K562 (cell line): Measurements from ENCODE around the gene TXNRD2. TPM values are rescaled to one million over a fixed set of nuclear protein-coding genes. Genes with fewer than 3 reads are reported as not detected.

Source experiments
- DNMT1 ChIP-seq: fragments of 450-650 bp; IDR thresholded peaks from 2 replicates; pipeline ENCODE4 v1.6.1; 2016; ENCODE audit warnings: antibody characterized with exemption, mild to moderate bottlenecking
- E2F3 ChIP-seq: fragments of 250-450 bp; sonication (Bioruptor Pico); IDR thresholded peaks from 2 replicates; pipeline ENCODE4 v1.4.0; 2020; ENCODE audit warnings: mild to moderate bottlenecking
- EP300 ChIP-seq: IDR thresholded peaks from 2 replicates; pipeline ENCODE4 v1.6.1; 2012; ENCODE audit warnings: low read length, improper control_type of control experiment
- MAFG ChIP-seq: fragments of 450-650 bp; conservative IDR thresholded peaks from 2 replicates; pipeline ENCODE4 v1.6.1; 2016; ENCODE audit warnings: missing genetic modification characterization, missing compliant biosample characterization
- MEIS2 ChIP-seq: fragments of 450-650 bp; IDR thresholded peaks from 2 replicates; pipeline ENCODE4 v1.6.1; 2014; ENCODE audit warnings: mild to moderate bottlenecking; ENCODE audit not compliant: partially characterized antibody
- NFIX ChIP-seq: fragments of 250-450 bp; sonication (Bioruptor Pico); IDR thresholded peaks from 2 replicates; pipeline ENCODE4 v1.4.0; 2020; ENCODE audit warnings: low read depth, mild to moderate bottlenecking, moderate library complexity
- PHF21A ChIP-seq: fragments of 450-650 bp; IDR thresholded peaks from 2 replicates; pipeline ENCODE4 v1.6.1; 2017; ENCODE audit warnings: low read depth, borderline replicate concordance
- POLR2AphosphoS2 ChIP-seq: IDR thresholded peaks from 2 replicates; pipeline ENCODE4 v1.6.1; 2012; ENCODE audit warnings: low read length, improper control_type of control experiment
- POLR2G ChIP-seq: fragments of 200-400 bp; formaldehyde crosslinking; IDR thresholded peaks from 2 replicates; pipeline ENCODE4 v1.6.1; 2017; ENCODE audit warnings: low read depth, mild to moderate bottlenecking, antibody characterized with exemption, low read length, moderate library complexity
- PYGO2 ChIP-seq: fragments of 450-650 bp; IDR thresholded peaks from 2 replicates; pipeline ENCODE4 v1.6.1; 2016; ENCODE audit warnings: mild to moderate bottlenecking, missing genetic modification characterization, moderate library complexity, missing compliant biosample characterization
- SMARCA4 ChIP-seq: fragments of 450-650 bp; IDR thresholded peaks from 2 replicates; pipeline ENCODE4 v1.6.1; 2016
- U2AF1 ChIP-seq: fragments of 200-400 bp; formaldehyde crosslinking; optimal IDR thresholded peaks from 2 replicates; pipeline ENCODE3; 2017; ENCODE audit warnings: mild to moderate bottlenecking, low read depth, low read length, moderate library complexity
- ZNF780A ChIP-seq: fragments of 250-450 bp; sonication (Bioruptor Pico); IDR thresholded peaks from 2 replicates; pipeline ENCODE4 v1.5.0; 2021; ENCODE audit warnings: mild to moderate bottlenecking
- ZNF785 ChIP-seq: fragments of 250-450 bp; sonication (Bioruptor Pico); IDR thresholded peaks from 2 replicates; pipeline ENCODE4 v1.4.0; 2020; ENCODE audit warnings: mild to moderate bottlenecking
- ZNF79 ChIP-seq: fragments of 250-450 bp; sonication (Bioruptor Pico); IDR thresholded peaks from 2 replicates; pipeline ENCODE4 v1.4.0; 2020; ENCODE audit warnings: low read depth, mild to moderate bottlenecking, moderate library complexity
- ZZZ3 ChIP-seq: fragments of 450-650 bp; IDR thresholded peaks from 2 replicates; pipeline ENCODE4 v1.6.1; 2016; ENCODE audit warnings: antibody characterized with exemption, mild to moderate bottlenecking, moderate library complexity
- polyA plus RNA-seq, 8 experiments: library from polyadenylated mRNA; depleted of rRNA in 4 of 8; stranded (reverse) in 5 of 8; unstranded in 3 of 8; fragments of >200 nt; fragmentation: Nextera tagmentation in 2 of 8; fragmentation: Illumina TruSeq in 1 of 8; extraction: Ambion mirVana in 2 of 8; extraction: Trizol in 1 of 8; gene quantifications; 2 replicates each; pipeline versions ENCODE4 v1.2.1 to v1.2.3, GENCODE V29; 2011 to 2014; ENCODE audit warnings: inconsistent platforms in 1 of 8, missing spikeins in 1 of 8
- total RNA-seq, 7 experiments: library from RNA; depleted of rRNA in 6 of 7; stranded (reverse); fragments of >200 nt in 6 of 7; fragmentation: Illumina TruSeq in 2 of 7; extraction: Trizol in 2 of 7; gene quantifications; 2 replicates each; pipeline versions ENCODE4 v1.2.1 to v1.2.3, GENCODE V29; 2011 to 2021; ENCODE audit warnings: low replicate concordance in 1 of 7
- TF ChIP-seq, protein P1 (sequence below): IDR thresholded peaks from 3 replicates; pipeline ENCODE4 v1.6.1; 2011; ENCODE audit warnings: borderline replicate concordance, mild to moderate bottlenecking, moderate library complexity; ENCODE audit not compliant: insufficient read length; ENCODE audit errors: extremely low read depth
- TF ChIP-seq, protein P2 (sequence below): fragments of 450-650 bp; formaldehyde crosslinking; IDR thresholded peaks from 2 replicates; pipeline ENCODE4 v1.4.0; 2020; ENCODE audit warnings: mild to moderate bottlenecking, moderate library complexity
- TF ChIP-seq, protein P3 (sequence below): fragments of 150-350 bp; IDR thresholded peaks from 2 replicates; pipeline ENCODE4 v1.6.1; 2014; ENCODE audit warnings: low read depth, mild to moderate bottlenecking, low read length, borderline replicate concordance

The TXNRD2 gene
- total and polyA plus RNA-seq, 9 of the 15 experiments (the other 6 are each of a cell fraction or from before 2014, with no cell fraction given) = 3.3 to 80.2 (median 49.4) TPM

DNA sequence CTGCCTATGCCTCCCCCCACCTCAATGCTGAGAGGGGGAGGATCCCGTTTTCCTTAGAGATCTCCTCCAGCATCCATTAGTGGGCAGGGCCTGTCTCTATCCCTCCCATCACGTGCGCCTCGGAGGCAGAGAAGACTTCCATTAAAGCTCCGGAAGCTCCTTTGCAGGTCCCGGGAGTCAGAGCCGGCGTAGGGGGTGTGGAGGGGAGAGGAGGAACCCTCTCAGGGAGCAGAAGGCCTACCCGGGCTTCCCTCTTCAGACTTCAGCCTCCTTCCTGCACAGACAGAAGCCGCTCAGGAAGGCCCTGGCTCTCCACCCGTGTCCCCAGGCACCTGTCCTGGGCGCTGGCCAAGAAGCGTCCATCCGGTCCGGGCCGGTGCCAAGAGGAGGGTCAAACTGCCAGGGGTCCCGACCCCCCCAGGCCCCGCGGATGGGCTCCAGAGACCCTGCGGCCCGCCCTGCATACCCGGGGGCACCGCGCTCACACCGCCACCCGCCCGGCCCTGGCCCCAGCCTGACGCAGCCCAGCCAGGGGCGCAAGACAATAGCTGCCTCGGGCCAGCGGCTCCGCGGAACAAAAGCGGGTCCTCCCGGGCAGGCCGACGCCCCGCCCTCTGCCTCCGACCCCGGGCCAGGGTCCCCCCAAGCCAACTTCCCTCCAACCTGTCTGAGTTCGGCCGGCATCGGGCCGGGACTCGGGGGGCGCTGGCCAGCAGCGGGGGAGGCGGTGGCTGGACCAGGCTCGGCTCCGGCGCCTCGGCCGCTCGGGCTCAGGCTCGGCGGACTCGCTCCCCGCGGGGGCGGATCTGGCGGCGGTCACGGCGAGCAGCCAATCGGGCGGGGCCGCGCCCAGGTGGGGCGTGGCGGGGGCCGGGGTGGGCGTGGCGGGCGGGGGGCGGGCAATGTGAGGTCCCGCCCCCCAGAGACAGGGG is 45.1 kb upstream of the TXNRD2 start (continued):
- TF ChIP-seq ZNF785 (no peak), POLR2AphosphoS2 (no peak), MAFG (no peak), SMARCA4 (no peak), ZNF780A (CRISPR knock-in tag) (no peak), MEIS2 (no peak), EP300 (no peak), PYGO2 (tag) (no peak), PHF21A (no peak), ZZZ3 (no peak), NFIX (no peak), E2F3 (CRISPR knock-in tag) (peak; percentile 10; the same call in 1 of the 2 replicates), DNMT1 (no peak), ZNF79 (CRISPR knock-in tag) (no peak), U2AF1 (no peak), POLR2G (peak; percentile 82)
- TF ChIP-seq, protein P1, sequence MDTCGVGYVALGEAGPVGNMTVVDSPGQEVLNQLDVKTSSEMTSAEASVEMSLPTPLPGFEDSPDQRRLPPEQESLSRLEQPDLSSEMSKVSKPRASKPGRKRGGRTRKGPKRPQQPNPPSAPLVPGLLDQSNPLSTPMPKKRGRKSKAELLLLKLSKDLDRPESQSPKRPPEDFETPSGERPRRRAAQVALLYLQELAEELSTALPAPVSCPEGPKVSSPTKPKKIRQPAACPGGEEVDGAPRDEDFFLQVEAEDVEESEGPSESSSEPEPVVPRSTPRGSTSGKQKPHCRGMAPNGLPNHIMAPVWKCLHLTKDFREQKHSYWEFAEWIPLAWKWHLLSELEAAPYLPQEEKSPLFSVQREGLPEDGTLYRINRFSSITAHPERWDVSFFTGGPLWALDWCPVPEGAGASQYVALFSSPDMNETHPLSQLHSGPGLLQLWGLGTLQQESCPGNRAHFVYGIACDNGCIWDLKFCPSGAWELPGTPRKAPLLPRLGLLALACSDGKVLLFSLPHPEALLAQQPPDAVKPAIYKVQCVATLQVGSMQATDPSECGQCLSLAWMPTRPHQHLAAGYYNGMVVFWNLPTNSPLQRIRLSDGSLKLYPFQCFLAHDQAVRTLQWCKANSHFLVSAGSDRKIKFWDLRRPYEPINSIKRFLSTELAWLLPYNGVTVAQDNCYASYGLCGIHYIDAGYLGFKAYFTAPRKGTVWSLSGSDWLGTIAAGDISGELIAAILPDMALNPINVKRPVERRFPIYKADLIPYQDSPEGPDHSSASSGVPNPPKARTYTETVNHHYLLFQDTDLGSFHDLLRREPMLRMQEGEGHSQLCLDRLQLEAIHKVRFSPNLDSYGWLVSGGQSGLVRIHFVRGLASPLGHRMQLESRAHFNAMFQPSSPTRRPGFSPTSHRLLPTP = no peak
- TF ChIP-seq, protein P2, sequence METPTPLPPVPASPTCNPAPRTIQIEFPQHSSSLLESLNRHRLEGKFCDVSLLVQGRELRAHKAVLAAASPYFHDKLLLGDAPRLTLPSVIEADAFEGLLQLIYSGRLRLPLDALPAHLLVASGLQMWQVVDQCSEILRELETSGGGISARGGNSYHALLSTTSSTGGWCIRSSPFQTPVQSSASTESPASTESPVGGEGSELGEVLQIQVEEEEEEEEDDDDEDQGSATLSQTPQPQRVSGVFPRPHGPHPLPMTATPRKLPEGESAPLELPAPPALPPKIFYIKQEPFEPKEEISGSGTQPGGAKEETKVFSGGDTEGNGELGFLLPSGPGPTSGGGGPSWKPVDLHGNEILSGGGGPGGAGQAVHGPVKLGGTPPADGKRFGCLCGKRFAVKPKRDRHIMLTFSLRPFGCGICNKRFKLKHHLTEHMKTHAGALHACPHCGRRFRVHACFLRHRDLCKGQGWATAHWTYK (CRISPR knock-in tag) = peak; percentile 81; the same call in 1 of the 2 replicates
- TF ChIP-seq, protein P3, sequence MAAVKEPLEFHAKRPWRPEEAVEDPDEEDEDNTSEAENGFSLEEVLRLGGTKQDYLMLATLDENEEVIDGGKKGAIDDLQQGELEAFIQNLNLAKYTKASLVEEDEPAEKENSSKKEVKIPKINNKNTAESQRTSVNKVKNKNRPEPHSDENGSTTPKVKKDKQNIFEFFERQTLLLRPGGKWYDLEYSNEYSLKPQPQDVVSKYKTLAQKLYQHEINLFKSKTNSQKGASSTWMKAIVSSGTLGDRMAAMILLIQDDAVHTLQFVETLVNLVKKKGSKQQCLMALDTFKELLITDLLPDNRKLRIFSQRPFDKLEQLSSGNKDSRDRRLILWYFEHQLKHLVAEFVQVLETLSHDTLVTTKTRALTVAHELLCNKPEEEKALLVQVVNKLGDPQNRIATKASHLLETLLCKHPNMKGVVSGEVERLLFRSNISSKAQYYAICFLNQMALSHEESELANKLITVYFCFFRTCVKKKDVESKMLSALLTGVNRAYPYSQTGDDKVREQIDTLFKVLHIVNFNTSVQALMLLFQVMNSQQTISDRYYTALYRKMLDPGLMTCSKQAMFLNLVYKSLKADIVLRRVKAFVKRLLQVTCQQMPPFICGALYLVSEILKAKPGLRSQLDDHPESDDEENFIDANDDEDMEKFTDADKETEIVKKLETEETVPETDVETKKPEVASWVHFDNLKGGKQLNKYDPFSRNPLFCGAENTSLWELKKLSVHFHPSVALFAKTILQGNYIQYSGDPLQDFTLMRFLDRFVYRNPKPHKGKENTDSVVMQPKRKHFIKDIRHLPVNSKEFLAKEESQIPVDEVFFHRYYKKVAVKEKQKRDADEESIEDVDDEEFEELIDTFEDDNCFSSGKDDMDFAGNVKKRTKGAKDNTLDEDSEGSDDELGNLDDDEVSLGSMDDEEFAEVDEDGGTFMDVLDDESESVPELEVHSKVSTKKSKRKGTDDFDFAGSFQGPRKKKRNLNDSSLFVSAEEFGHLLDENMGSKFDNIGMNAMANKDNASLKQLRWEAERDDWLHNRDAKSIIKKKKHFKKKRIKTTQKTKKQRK = no peak
